NOMO-1 (cell line): ENCODE results near the gene MANSC1.
"Not testable (repeated sequence)": the region's sequence is repeated elsewhere in the genome, so short reads cannot be mapped to it uniquely, and the experiment has no call there.

Experiments used
- DNase-seq, 2 experiments: peaks; one replicate each; lab custom pipeline; 2025; ENCODE audit not compliant: unreplicated experiment in 2 of 2; lab: John Stamatoyannopoulos, UW

MANSC1 gene

GRCh38 chr12:12365931-12366431 is 15.9 kb upstream of the MANSC1 start:
- no peak for DNase-seq

- DNase-seq: no peak
Measured at GRCh38 chr12:12365446-12365802, 15.4 kb upstream of the MANSC1 start.

- no peak for DNase-seq
Measured at GRCh38 chr12:12364787-12365445, 14.9 kb upstream of the MANSC1 start.

GRCh38 chr12:12358528-12358927 is 8.5 kb upstream of the MANSC1 start:
- no peak for DNase-seq

- DNase-seq: peak; percentile 38
Measured at GRCh38 chr12:12357719-12358461, 7.8 kb upstream of the MANSC1 start.

GRCh38 chr12:12356896-12357718 is 7.1 kb upstream of the MANSC1 start, which contains the start of gene BORCS5:
Gene BORCS5, plus strand, starts transcription at chr12:12357078. Its CDS starts 374 bp downstream, at chr12:12357452.
- peak; percentile 96 to 97 for DNase-seq

- DNase-seq: no peak
Measured at GRCh38 chr12:12356467-12356895, 6.4 kb upstream of the MANSC1 start.

- no peak for DNase-seq
Measured at GRCh38 chr12:12353807-12354206, 3.8 kb upstream of the MANSC1 start.

GRCh38 chr12:12353276-12353675 is 3.2 kb upstream of the MANSC1 start:
- no peak for DNase-seq

GRCh38 chr12:12351468-12352185 is 1.6 kb upstream of the MANSC1 start:
- DNase-seq: not testable (repeated sequence)

- no peak for DNase-seq
Measured at GRCh38 chr12:12350868-12351463, 924 bp upstream of the MANSC1 start.

GRCh38 chr12:12338527-12339168 is 11.4 kb downstream of the MANSC1 start:
- DNase-seq: peak; percentile 42 to 46

- no peak for DNase-seq
Measured at GRCh38 chr12:12336511-12336910, 13.5 kb downstream of the MANSC1 start.

GRCh38 chr12:12336049-12336411 is 14.0 kb downstream of the MANSC1 start:
- no peak for DNase-seq

GRCh38 chr12:12334367-12335040 is 15.5 kb downstream of the MANSC1 start:
- DNase-seq: peak; percentile 36 to 64

GRCh38 chr12:12333407-12334366 is 16.4 kb downstream of the MANSC1 start:
- DNase-seq: no peak

GRCh38 chr12:12331896-12332295 is 18.1 kb downstream of the MANSC1 start:
- DNase-seq: no peak

- no peak for DNase-seq
Measured at GRCh38 chr12:12331244-12331771, 18.7 kb downstream of the MANSC1 start.
